ENCODE measurements around the gene DDRGK1. TPM values are rescaled to one million over a fixed set of nuclear protein-coding genes. Genes with fewer than 3 reads are reported as not detected.

The DDRGK1 gene
- total and polyA plus RNA-seq, 7 experiments from 2014 or later: 39.4 to 60.3 (median 46.6) TPM

- no peak for DNase-seq
- Mint-ChIP-seq H3K4me1 (peaks cover 0 to 15% (median 11%) of the 10 kb centered on the region in 7 donors), H3K4me3 (no peak overlapping the region), H3K9me3 (no peaks in the 10 kb centered on the region), H3K36me3 (peaks cover 0 to 4% (median 0%) of the 10 kb centered on the region in 5 donors), H3K27me3 (peaks cover 0 to 42% (median 11%) of the 10 kb centered on the region in 5 donors), H3K27ac (peak overlapping the region in 1 of 9 donors; percentile 51)
- Histone ChIP-seq H3K4me3 (ENCODE audit: low read length) (no peak overlapping the region), H3K27ac (ENCODE audit: low read depth, low read length) (no peak overlapping the region), H3K36me3 (ENCODE audit: control insufficient read depth in 2 of 3, insufficient read depth in 3 of 3, low read length in 3 of 3) (no peaks in the 10 kb centered on the region), H3K27me3 (ENCODE audit: control insufficient read depth in 2 of 2, insufficient read depth in 2 of 2, low read length in 2 of 2) (no peaks in the 10 kb centered on the region), H3K4me1 (ENCODE audit: control insufficient read depth in 2 of 2, insufficient read depth in 2 of 2, low read length in 2 of 2) (peaks cover 0 to 3% of the 10 kb centered on the region in 2 donors), H3K9me3 (ENCODE audit: control insufficient read depth in 2 of 3, low read length in 3 of 3) (no peaks in the 10 kb centered on the region)
- ATAC-seq: no peak
- CTCF ChIA-PET: interaction anchor here (0.6 kb wide), 2 partner anchors 53 to 218 kb away, joined by 3 read pairs; no protein-coding TSS in a partner anchor
- POLR2A ChIA-PET: interaction anchor here (0.6 kb wide), 1 partner anchor 11 kb away, joined by 4 read pairs; no protein-coding TSS in a partner anchor
- intact Hi-C loops (cut with micrococcal nuclease): no loop called here
These were observed 38.1 kb downstream of the DDRGK1 start for GRCh38 chr20:3166338-3166912.

- CTCF ChIA-PET: interaction anchor here (0.6 kb wide), 2 partner anchors 53 to 218 kb away, joined by 3 read pairs; no protein-coding TSS in a partner anchor
- H3K36me3 ChIP-seq (ENCODE audit: control insufficient read depth in 2 of 3, insufficient read depth in 3 of 3, low read length in 3 of 3): no peaks in the 10 kb centered on the region
- POLR2A ChIA-PET: interaction anchor here (1.1 kb wide), 1 partner anchor 17 kb away, joined by 5 read pairs; no protein-coding TSS in a partner anchor
These were observed 38.8 kb downstream of the DDRGK1 start for GRCh38 chr20:3165473-3166337.

DNA sequence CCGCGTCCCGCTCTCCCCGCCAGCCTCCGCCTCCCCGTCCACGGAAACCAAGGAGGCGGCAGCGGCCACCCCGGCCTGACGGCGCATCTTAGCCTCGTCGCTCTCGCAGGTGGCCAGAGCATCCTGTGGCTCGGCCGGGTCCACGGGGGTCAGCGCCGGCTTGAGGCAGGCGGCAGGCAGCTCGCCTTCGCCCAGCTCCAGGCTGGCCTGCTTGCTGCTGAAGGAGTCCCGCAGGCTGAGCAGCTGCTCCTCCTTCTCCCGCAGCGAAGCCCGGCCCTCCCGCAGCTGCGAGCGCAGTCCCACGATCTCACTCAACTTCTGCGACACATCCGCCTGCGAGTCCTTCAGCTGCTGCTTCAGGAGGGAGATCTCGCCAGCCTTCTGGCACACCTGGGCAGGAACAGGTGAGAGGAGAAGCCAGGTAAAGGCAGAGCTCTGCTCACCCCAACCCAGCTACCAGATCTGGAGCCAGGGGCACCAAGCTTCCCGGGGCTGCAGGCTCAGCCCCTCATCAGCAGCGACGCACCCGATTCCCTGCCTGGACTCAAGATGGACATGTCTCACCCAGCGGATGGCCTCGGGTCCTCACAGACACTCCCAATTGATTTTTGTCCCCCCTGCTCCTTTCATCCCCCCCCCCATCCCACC, 39.6 kb downstream of the DDRGK1 start:
- ATAC-seq (no peak), DNase-seq (no peak)
- Mint-ChIP-seq H3K27me3 (peaks cover 0 to 30% (median 11%) of the 10 kb centered on the region in 5 donors), H3K4me3 (peak overlapping the region in 5 of 10 donors; percentile 8 to 70 (median 16)), H3K27ac (no peak overlapping the region), H3K9me3 (no peaks in the 10 kb centered on the region), H3K36me3 (peaks cover 0 to 3% (median 0%) of the 10 kb centered on the region in 5 donors), H3K4me1 (peaks cover 2 to 17% (median 12%) of the 10 kb centered on the region in 7 donors)
- Histone ChIP-seq H3K27ac (ENCODE audit: low read depth, low read length) (no peak overlapping the region), H3K27me3 (ENCODE audit: control insufficient read depth in 2 of 2, insufficient read depth in 2 of 2, low read length in 2 of 2) (no peaks in the 10 kb centered on the region), H3K4me3 (ENCODE audit: low read length) (no peak overlapping the region), H3K4me1 (ENCODE audit: control insufficient read depth in 2 of 2, insufficient read depth in 2 of 2, low read length in 2 of 2) (peaks cover 3 to 5% of the 10 kb centered on the region in 2 donors), H3K36me3 (ENCODE audit: control insufficient read depth in 2 of 3, insufficient read depth in 3 of 3, low read length in 3 of 3) (no peaks in the 10 kb centered on the region), H3K9me3 (ENCODE audit: control insufficient read depth in 2 of 3, low read length in 3 of 3) (no peaks in the 10 kb centered on the region)
- ChIA-PET POLR2A (interaction anchor here (0.6 to 1.1 kb wide), 3 partner anchors 16 to 72 kb away, joined by 3 to 5 read pairs (median 4); no protein-coding TSS in a partner anchor), CTCF (interaction anchor here (0.6 kb wide), 1 partner anchor 17 kb away, joined by 3 read pairs; no protein-coding TSS in a partner anchor)
- intact Hi-C loops (cut with micrococcal nuclease): no loop called here

More at GRCh38 chr20:3165473-3166337, 38.8 kb downstream of the DDRGK1 start:
- H3K9me3 ChIP-seq (ENCODE audit: control insufficient read depth in 2 of 3, low read length in 3 of 3): no peaks in the 10 kb centered on the region
- Mint-ChIP-seq H3K36me3 (peaks cover 0 to 4% (median 0%) of the 10 kb centered on the region in 5 donors), H3K9me3 (no peaks in the 10 kb centered on the region), H3K4me1 (peaks cover 0 to 15% (median 12%) of the 10 kb centered on the region in 7 donors), H3K27ac (peak overlapping the region in 1 of 9 donors; percentile 51), H3K4me3 (peak overlapping the region in 4 of 10 donors; percentile 25 to 70 (median 40)), H3K27me3 (peaks cover 0 to 36% (median 11%) of the 10 kb centered on the region in 5 donors)
- no peaks in the 10 kb centered on the region for H3K27me3 ChIP-seq (ENCODE audit: control insufficient read depth in 2 of 2, insufficient read depth in 2 of 2, low read length in 2 of 2)
- H3K4me3 ChIP-seq (ENCODE audit: low read length): no peak overlapping the region
- H3K4me1 ChIP-seq (ENCODE audit: control insufficient read depth in 2 of 2, insufficient read depth in 2 of 2, low read length in 2 of 2): peaks cover 0 to 3% of the 10 kb centered on the region in 2 donors
- ATAC-seq: peak; percentile 8
- no peak for DNase-seq
- intact Hi-C loops (cut with micrococcal nuclease): no loop called here
- no peak overlapping the region for H3K27ac ChIP-seq (ENCODE audit: low read depth, low read length)

DNA sequence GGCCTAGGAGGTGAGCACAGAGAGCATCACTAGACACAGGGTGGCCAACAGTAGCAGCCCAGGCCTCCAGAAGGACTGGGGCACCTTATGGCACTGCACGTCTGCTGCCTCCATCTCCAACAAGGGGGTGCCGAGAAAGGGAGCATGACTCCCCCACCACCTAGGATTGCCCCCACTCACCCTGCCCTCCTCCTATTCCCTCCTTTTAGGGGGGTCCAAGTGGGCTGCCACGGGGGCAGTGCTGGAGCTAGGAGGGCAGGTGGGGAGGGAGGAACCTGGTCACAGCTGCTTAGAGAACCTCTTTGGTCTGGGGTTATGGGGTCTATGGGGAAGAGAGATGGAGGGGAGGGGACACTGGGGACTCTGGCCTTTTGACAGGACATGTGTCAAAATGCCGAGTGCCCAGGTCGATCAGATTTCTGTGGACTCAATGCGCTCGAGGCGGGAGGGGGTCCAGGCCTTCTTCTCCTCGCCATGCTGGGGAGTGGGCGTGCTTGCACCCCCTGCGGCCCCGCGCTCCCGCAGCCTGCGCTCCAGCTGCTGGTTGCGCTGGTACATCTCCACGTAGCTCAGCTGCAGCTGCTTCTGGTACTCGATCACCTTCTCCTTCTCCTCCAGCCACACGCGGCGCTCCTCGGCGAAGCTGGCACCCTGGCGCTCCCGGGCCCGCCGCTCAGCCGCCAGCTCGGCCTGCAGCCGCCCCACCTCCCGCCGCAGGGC, 40.3 kb downstream of the DDRGK1 start:
- no peaks in the 10 kb centered on the region for H3K27me3 ChIP-seq (ENCODE audit: control insufficient read depth in 2 of 2, insufficient read depth in 2 of 2, low read length in 2 of 2)
- peaks cover 0 to 6% (median 0%) of the 10 kb centered on the region in 3 experiments for H3K36me3 ChIP-seq (ENCODE audit: control insufficient read depth in 2 of 3, insufficient read depth in 3 of 3, low read length in 3 of 3)
- POLR2A ChIA-PET: no interaction called here
- peak overlapping the region in 2 of 10 donors; percentile 15 to 33 for H3K4me3 Mint-ChIP-seq
- no peak overlapping the region for H3K27ac ChIP-seq (ENCODE audit: low read depth, low read length)
- DNase-seq (no peak), ATAC-seq (no peak)
- H3K9me3 Mint-ChIP-seq: no peaks in the 10 kb centered on the region
- H3K4me1 Mint-ChIP-seq: peaks cover 4 to 22% (median 16%) of the 10 kb centered on the region in 7 donors
- H3K9me3 ChIP-seq (ENCODE audit: control insufficient read depth in 2 of 3, low read length in 3 of 3): no peaks in the 10 kb centered on the region
- H3K36me3 Mint-ChIP-seq: peaks cover 0 to 3% (median 0%) of the 10 kb centered on the region in 5 donors
- peaks cover 3 to 5% of the 10 kb centered on the region in 2 donors for H3K4me1 ChIP-seq (ENCODE audit: control insufficient read depth in 2 of 2, insufficient read depth in 2 of 2, low read length in 2 of 2)
- no peak overlapping the region for H3K4me3 ChIP-seq (ENCODE audit: low read length)
- intact Hi-C loops (cut with micrococcal nuclease): no loop called here
- no peak overlapping the region for H3K27ac Mint-ChIP-seq
- CTCF ChIA-PET: interaction anchor here (0.6 kb wide), 1 partner anchor 16 kb away, joined by 3 read pairs; no protein-coding TSS in a partner anchor
- H3K27me3 Mint-ChIP-seq: peaks cover 0 to 23% (median 8%) of the 10 kb centered on the region in 5 donors

GRCh38 chr20:3163099-3164042, 41.1 kb downstream of the DDRGK1 start:
- POLR2A ChIA-PET: interaction anchor here (7.4 kb wide), 1 partner anchor 7 kb away, joined by 72 read pairs; the partner anchor contains the start of gene LZTS3
- Mint-ChIP-seq H3K9me3 (no peaks in the 10 kb centered on the region), H3K27ac (peak overlapping the region in 3 of 9 donors; percentile 41 to 52 (median 46)), H3K27me3 (peaks cover 0 to 14% (median under 1%) of the 10 kb centered on the region in 5 donors), H3K4me1 (peaks cover 9 to 25% (median 16%) of the 10 kb centered on the region in 7 donors), H3K4me3 (peak overlapping the region in 4 of 10 donors; percentile 15 to 45 (median 26)), H3K36me3 (peaks cover 0 to 5% (median 2%) of the 10 kb centered on the region in 5 donors)
- H3K4me3 ChIP-seq (ENCODE audit: low read length): no peak overlapping the region
- H3K36me3 ChIP-seq (ENCODE audit: control insufficient read depth in 2 of 3, insufficient read depth in 3 of 3, low read length in 3 of 3): peaks cover 0 to 6% (median 0%) of the 10 kb centered on the region in 3 experiments
- intact Hi-C loops (cut with micrococcal nuclease): no loop called here
- H3K9me3 ChIP-seq (ENCODE audit: control insufficient read depth in 2 of 3, low read length in 3 of 3): no peaks in the 10 kb centered on the region
- H3K4me1 ChIP-seq (ENCODE audit: control insufficient read depth in 2 of 2, insufficient read depth in 2 of 2, low read length in 2 of 2): peaks cover 3 to 11% of the 10 kb centered on the region in 2 donors
- DNase-seq: no peak
- no peak overlapping the region for H3K27ac ChIP-seq (ENCODE audit: low read depth, low read length)
- CTCF ChIA-PET: no interaction called here
- no peak for ATAC-seq
- no peaks in the 10 kb centered on the region for H3K27me3 ChIP-seq (ENCODE audit: control insufficient read depth in 2 of 2, insufficient read depth in 2 of 2, low read length in 2 of 2)

Measured in naive thymus-derived CD4-positive, alpha-beta T cell (primary cell).